ENCODE data around the gene PRKG1.
"Not testable (repeated sequence)": the region's sequence is repeated elsewhere in the genome, so short reads cannot be mapped to it uniquely, and the experiment has no call there.

Gene PRKG1

GRCh38 chr10:51649064-51649463 lies 574.8 kb downstream of the PRKG1 start:
- no peak for DNase-seq (ENCODE audit: low read depth in 2 of 2)

GRCh38 chr10:51651063-51651462 lies 576.8 kb downstream of the PRKG1 start:
- DNase-seq (ENCODE audit: low read depth in 2 of 2): no peak

- no peak for DNase-seq (ENCODE audit: low read depth in 2 of 2)
These were observed 578.7 kb downstream of the PRKG1 start for GRCh38 chr10:51653025-51653424.

GRCh38 chr10:51654918-51655317 lies 580.6 kb downstream of the PRKG1 start:
- DNase-seq (ENCODE audit: low read depth in 2 of 2): no peak

- no peak for DNase-seq (ENCODE audit: low read depth in 2 of 2)
These were observed 582.2 kb downstream of the PRKG1 start for GRCh38 chr10:51656503-51656902.

- no peak for DNase-seq (ENCODE audit: low read depth in 2 of 2)
These were observed 583.7 kb downstream of the PRKG1 start for GRCh38 chr10:51658000-51658399.

GRCh38 chr10:51659344-51659743 lies 585.1 kb downstream of the PRKG1 start:
- DNase-seq (ENCODE audit: low read depth in 2 of 2): no peak

GRCh38 chr10:51663086-51663485 lies 588.8 kb downstream of the PRKG1 start:
- DNase-seq (ENCODE audit: low read depth in 2 of 2): no peak

GRCh38 chr10:51666456-51666855 lies 592.2 kb downstream of the PRKG1 start:
- DNase-seq (ENCODE audit: low read depth in 2 of 2): no peak

GRCh38 chr10:51667678-51668335 lies 593.5 kb downstream of the PRKG1 start:
- DNase-seq (ENCODE audit: low read depth in 2 of 2): no peak

GRCh38 chr10:51668336-51668689 lies 594.0 kb downstream of the PRKG1 start:
- no peak for DNase-seq (ENCODE audit: low read depth in 2 of 2)

- no peak for DNase-seq (ENCODE audit: low read depth in 2 of 2)
These were observed 594.8 kb downstream of the PRKG1 start for GRCh38 chr10:51669041-51669440.

- no peak for DNase-seq (ENCODE audit: low read depth in 2 of 2)
These were observed 597.8 kb downstream of the PRKG1 start for GRCh38 chr10:51672039-51672535.

- DNase-seq (ENCODE audit: low read depth in 2 of 2): no peak
These were observed 600.8 kb downstream of the PRKG1 start for GRCh38 chr10:51675088-51675487.

GRCh38 chr10:51679841-51680240 lies 605.6 kb downstream of the PRKG1 start:
- DNase-seq (ENCODE audit: low read depth in 2 of 2): no peak

- no peak for DNase-seq (ENCODE audit: low read depth in 2 of 2)
These were observed 608.9 kb downstream of the PRKG1 start for GRCh38 chr10:51683031-51683691.

GRCh38 chr10:51685768-51686167 lies 611.5 kb downstream of the PRKG1 start:
- DNase-seq (ENCODE audit: low read depth in 2 of 2): no peak

- no peak for DNase-seq (ENCODE audit: low read depth in 2 of 2)
These were observed 613.0 kb downstream of the PRKG1 start for GRCh38 chr10:51687296-51687695.

- not testable (repeated sequence) for DNase-seq (ENCODE audit: low read depth in 2 of 2)
These were observed 614.5 kb downstream of the PRKG1 start for GRCh38 chr10:51688826-51689225.

GRCh38 chr10:51689536-51689935 lies 615.2 kb downstream of the PRKG1 start:
- no peak for DNase-seq (ENCODE audit: low read depth in 2 of 2)

- DNase-seq (ENCODE audit: low read depth in 2 of 2): no peak
These were observed 616.8 kb downstream of the PRKG1 start for GRCh38 chr10:51691135-51691534.

GRCh38 chr10:51694086-51694768 lies 619.9 kb downstream of the PRKG1 start:
- DNase-seq (ENCODE audit: low read depth in 2 of 2): no peak

GRCh38 chr10:51696251-51696650 lies 622.0 kb downstream of the PRKG1 start:
- no peak for DNase-seq (ENCODE audit: low read depth in 2 of 2)
